Fibroblast of skin of left biceps (primary cell): ENCODE measurements around the gene MTHFD1L.
"Not testable (repeated sequence)": the region's sequence is repeated elsewhere in the genome, so short reads cannot be mapped to it uniquely, and the experiment has no call there.

Source experiments
- DNase-seq, 2 experiments: peaks; one replicate each; pipeline ENCODE4 v3.0.0-alpha.2; 2013; ENCODE audit warnings: low read depth in 2 of 2

MTHFD1L gene

DNA sequence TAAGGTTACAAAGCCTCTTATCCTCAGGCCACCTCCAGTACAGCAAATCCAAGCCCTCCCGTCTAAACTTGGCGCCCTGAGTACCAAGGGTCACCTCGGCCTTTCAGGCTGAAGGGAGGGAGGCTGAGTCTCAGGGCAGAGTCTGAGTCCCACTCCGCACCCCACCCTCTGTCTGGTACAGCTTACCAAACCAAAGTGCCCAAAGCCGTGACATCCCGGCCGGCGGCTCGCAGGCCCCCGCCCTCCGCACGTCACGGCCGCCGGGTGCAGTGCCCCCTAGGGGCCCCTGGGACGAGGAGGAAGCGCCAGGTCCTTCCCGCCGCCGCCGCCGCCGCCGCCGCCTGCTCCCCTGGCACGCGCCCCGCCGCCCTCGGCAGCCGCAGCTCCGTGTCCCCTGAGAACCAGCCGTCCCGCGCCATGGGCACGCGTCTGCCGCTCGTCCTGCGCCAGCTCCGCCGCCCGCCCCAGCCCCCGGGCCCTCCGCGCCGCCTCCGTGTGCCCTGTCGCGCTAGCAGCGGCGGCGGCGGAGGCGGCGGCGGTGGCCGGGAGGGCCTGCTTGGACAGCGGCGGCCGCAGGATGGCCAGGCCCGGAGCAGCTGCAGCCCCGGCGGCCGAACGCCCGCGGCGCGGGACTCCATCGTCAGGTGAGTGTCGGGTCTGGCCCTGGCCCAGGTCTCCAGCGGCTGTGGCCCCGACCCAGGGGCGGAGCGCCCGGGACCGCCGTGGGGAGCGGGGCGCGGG is at the start of gene MTHFD1L:
MTHFD1L (plus strand) TSS at position 297 of the 741 bp plus-strand sequence; CDS start at position 418, 121 bp downstream.
- peak in 1 of 2 experiments; percentile 62 for DNase-seq

DNA sequence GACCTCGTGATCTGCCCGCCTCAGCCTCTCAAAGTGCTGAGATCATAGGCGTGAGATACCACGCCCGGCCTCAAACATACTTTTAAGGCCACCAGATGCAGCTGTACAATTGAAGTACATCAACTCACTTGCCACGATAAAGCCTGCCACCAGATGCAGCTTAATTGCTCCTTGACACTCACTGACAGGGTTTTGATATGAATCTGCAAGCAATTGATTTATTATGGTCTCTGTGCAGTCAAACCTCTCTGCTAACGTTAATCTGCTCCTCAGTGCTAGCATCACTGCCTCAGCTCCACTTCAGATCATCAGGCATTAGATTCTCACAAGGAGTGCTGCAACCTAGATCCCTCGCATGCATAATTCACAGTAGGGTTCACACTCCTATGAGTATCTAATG is 48.9 kb upstream of the MTHFD1L start:
- DNase-seq = not testable (repeated sequence)

DNA sequence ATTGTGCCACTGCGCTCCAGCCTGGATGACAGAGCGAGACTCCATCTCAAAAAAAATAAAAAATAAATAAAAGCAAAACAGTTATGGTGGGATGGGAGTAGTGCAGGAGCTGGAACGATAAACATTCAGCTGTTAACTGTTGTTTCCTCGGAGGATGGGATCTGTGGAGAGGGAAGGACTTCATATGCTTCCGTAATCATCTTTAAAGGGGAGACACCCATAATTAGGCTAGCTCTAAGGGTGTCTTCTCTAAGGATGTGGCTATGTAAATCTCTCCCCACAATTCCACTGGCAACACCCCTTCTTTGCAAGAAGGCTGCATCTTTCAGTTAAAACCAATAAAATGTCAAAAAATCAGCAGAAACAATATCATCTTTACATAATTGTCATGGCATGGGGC is 42.6 kb upstream of the MTHFD1L start:
- no peak for DNase-seq

DNA sequence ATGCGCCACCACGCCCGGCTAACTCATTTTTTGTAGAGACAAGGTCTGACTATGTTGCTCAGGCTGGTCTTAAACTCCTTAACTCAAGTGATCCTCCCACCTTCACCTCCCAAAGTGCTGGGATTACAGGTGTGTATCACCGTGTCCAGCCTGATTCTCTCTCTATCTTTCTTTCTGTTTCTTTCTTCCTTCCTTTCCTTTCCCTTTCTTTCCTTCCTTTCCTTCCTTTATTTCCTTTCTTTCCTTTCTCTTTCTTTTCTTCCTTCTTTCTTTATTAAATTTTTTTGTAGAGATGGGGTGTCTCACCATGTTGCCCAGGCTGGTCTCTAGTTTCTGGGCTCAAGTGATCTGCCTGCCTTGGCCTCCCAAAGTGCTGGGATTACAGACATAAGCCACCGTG is 38.7 kb upstream of the MTHFD1L start:
- no peak for DNase-seq

DNA sequence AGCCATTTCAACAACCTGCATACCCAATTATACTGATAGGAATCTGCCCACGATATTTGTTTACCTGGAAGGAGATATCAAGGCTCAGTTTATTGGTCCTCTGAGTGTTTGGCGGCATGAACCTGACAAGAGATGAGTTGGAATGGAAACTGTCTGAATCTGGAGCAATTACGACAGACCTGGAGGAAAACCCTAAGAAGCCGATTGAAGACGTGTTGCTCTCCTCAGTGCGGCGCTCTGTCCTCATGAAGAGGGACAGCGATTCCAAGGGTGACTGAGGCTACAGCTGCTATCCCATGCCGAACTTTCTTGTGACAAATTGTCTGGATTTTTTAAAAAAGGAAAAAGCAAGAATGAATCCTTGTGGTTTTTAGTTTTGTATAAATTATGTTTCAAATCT is 37.4 kb upstream of the MTHFD1L start:
- DNase-seq = not testable (repeated sequence)

DNA sequence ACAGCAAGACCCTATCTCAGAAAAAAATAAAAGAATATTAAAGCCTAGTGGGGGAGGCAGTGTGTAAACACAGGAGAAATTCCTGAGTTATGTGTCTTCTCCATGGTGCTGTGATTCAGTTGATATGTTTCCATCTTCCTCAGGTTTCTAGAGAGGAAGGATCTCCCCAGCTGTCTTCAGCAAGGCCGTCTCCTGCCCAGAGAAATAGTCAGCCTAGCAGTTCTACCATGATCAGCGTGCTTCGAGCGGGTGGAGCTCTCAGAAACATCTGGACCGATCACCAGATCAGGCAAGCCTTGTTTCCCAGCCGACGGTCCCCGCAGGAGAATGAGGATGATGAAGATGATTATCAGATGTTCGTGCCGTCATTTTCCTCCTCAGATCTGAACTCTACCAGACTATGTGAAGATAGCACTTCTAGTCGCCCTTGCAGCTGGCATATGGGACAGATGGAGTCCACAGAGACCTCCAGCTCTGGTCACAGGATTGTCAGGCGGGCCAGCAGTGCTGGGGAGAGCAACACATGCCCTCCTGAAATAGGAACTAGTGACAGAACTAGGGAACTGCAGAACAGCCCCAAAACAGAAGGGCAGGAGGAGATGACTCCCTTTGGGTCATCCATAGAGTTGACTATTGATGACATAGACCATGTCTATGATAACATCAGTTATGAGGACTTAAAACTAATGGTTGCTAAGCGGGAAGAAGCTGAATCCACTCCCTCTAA is 34.9 kb upstream of the MTHFD1L start:
- peak; percentile 19 to 30 for DNase-seq

DNA sequence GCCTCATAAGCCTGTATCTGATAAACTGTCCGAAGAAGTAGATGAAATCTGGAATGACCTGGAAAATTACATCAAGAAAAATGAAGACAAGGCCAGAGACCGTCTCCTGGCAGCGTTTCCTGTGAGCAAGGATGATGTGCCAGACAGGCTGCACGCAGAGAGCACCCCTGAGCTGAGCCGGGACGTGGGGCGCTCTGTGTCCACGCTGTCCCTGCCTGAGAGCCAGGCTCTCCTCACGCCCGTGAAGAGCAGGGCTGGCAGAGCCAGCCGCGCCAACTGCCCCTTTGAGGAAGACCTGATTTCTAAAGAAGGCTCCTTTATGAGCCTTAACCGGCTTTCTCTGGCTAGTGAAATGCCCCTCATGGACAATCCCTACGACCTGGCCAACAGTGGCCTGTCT is 33.9 kb upstream of the MTHFD1L start:
- DNase-seq = no peak

DNA sequence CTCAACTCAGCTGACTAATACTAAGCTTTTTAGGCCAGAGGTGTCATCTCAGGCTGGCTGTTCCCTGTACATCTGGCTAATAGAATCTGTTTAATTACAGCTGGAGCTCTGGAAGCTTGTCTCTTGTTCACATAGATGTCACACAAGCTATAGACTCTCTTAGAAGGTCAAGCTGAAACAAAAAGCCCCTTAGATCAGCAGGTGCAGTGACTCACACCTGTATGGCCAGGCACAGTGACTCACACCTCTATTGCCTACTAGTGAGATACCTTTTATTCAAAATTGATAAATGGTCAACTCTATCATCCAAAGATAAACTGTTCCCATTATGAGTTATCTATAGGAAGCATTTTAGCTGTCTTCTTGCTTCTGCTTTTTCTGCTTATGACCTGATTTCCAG is 29.9 kb upstream of the MTHFD1L start:
- no peak for DNase-seq

DNA sequence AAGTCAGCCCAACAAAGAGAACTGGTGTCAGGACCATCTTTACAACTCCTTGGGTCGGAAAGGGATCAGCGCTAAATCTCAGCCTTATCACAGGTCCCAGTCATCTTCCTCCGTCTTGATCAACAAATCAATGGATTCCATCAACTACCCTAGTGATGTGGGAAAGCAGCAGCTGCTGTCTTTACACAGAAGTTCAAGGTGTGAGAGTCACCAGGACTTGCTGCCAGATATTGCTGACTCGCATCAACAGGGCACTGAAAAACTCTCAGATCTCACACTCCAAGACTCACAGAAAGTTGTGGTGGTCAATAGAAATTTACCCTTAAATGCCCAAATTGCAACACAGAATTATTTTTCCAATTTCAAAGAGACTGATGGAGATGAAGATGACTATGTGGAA is 25.3 kb upstream of the MTHFD1L start:
- no peak for DNase-seq

DNA sequence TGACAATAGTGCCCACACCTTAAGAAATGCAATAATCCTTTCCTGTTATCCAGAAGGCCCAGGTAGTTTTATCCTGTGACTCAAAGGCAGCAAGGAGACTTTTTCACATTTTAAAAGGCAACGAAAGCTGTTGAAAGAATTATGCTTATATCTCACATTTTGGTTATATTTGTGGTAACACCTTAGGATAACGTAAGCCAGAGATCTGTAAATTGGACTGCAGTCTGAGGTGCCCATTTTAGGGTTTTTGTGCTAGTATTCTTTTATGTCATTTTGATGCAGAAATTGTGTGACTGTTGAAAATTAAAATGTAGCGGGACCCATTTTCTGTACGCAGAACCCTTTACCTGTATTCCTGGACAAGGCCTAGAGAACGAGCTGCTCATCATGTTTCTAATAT is 24.3 kb upstream of the MTHFD1L start:
- no peak for DNase-seq

DNA sequence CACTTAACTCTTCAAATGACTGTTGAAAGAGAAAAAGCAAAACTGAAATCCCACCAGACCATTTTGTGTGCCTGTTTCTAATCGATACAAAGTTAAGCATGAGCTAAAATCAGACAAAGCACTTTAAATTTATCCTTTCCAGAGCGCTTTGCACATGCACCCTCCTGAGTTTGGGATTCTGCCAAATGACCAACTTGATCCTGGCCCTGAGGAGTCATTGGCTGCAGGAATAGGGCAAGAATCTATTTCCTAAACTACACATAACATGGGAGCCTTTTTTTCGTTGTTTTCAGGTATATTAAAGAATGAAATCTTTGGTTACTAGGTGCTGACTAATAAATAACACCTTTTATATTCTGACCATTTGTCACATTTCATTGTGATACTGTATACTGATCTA is 23.8 kb upstream of the MTHFD1L start:
- no peak for DNase-seq

DNA sequence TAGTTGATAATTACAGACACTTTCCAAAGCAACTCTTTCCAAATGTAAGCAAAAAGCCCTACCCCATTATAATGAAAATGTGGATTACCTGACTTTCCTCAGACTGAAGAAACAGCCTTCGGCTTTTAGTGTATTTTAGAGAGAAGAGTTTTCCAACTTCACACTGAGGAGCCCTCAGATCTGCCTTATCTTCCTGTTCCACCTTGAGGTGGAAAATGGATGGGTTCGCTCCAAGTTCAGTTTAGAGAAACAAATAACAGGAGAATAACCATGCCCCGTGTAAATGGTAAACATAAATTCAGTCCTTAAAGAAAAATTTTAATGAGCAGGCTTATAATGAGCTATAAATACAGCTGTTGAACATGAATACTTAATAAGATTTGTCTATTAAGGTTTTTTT is 21.1 kb upstream of the MTHFD1L start:
- DNase-seq = no peak

DNA sequence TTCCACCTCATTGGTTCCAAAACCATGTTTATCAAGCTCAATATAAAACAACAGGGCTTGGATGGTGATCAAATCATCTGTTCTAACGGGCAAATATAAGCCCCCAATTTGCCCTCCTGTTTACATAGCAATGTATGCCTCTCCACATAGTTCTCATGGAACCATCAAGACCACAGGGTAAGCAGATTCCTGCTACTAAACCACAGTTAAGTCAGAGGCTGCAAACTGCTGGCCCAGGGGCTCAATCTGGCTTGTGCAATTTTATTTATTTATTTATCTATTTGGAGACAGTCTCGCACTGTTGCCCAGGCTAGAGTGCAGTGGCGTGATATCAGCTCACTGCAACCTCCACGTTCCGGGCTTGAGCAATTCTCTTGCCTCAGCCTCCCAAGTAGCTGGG is 18.9 kb upstream of the MTHFD1L start:
- no peak for DNase-seq

DNA sequence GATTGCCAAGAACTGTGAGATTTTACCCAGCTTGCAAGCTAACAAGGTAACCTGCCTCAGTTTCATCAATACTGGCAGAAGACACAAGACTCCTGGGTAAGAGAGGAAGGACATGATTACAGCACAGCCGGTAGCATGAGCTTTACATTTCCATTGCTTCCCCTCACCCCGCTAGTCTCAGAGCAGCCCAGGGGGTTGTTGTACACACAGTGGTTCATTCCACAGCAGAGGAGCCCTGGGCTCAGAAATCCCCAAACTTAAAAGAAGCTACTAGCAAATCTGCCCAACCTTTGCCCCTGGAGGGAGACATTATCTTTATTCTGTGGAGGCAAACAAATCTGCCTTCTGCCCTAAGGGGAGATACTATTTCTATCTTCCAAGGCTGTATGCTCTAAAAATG is 17.1 kb upstream of the MTHFD1L start:
- no peak for DNase-seq

DNA sequence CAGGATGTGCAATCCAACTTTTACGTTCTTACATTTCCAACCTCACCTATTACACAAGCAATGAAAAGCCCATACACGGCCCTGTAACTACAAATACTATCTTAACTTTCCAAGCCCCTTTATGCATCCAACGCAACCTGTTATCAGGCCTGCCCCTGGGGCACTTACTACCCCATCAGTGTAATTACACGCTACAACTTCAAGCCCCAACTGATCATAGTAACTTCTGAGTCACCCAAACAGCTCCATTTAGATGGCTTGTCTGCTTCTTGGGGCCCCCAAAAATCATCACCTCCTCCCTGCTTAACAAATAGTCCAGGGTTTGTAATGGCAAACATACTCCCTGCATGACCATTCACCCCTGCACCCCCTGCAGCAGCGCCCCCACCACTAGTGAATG is 11.1 kb upstream of the MTHFD1L start:
- DNase-seq = not testable (repeated sequence)

DNA sequence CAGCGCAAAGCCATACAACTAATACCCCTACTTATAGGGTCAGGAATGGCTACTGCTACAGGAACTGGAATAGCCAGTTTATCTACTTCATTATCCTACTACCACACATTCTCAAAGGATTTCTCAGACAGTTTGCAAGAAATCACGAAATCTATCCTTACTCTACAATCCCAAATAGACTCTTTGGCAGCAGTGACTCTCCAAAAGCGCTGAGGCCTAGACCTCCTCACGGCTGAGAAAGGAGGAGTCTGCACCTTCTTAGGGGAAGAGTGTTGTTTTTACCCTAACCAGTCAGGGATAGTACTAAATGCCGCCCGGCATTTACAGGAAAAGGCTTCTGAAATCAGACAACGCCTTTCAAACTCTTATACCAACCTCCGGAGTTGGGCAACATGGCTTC is 10.3 kb upstream of the MTHFD1L start:
- not testable (repeated sequence) for DNase-seq

DNA sequence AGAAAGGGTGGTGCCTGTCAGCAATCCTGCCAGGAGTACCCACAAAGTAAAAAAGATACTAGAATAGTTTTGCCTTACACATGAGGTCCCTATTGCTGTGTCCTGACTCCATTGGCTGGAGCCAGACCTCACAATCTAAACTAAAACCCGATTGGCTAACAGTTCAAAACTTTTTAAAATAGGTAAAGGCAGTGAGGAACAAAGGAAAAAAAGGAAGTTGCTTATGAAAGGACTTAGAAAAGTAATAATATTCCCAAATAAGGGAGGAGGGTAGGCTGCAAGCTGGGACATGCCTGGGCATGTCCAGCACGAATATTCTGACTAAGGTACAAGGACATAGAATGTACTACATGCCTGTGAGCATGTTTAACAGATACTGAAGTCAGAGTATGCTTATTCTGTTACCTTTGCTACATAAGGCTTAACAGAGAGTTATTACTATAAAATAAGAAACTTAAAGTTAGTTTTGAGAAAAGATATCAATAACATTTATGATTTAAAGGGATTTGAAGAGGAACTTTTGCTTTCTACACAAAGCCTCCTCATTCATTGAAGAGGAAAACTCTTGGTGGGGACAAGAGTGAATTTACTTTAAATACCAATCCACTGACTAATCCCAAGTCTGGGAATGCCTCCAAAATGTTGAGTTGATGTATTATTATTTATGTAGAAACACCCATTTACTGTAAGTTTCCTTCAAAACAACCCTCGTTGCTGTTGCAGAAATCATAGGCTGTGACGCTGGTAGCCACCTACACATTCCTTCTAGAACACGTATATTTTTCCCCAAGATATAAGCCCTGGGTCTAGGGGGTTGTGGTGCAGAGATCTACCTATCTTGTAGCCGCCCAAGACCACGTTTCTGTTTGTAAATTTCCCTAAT is 8.2 kb upstream of the MTHFD1L start:
- peak; percentile 97 to 98 for DNase-seq

DNA sequence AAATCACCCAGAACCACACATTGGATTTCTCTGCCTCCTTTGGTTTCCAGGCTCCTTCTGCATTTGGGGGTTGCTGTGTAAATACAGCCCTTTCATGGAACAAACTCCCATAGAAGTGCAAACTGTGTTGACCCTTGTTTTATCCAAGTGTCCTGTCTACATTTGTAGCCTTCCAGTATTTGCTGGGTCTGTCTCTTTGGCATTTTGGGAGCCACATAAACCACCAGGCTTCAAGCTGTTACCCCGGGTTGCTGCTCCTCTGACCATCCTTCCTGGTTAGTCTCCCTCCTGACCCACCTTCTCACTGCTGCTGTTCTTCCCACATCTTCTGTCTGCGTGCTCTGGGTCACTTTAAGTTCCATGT is 7.6 kb upstream of the MTHFD1L start:
- DNase-seq = no peak

DNA sequence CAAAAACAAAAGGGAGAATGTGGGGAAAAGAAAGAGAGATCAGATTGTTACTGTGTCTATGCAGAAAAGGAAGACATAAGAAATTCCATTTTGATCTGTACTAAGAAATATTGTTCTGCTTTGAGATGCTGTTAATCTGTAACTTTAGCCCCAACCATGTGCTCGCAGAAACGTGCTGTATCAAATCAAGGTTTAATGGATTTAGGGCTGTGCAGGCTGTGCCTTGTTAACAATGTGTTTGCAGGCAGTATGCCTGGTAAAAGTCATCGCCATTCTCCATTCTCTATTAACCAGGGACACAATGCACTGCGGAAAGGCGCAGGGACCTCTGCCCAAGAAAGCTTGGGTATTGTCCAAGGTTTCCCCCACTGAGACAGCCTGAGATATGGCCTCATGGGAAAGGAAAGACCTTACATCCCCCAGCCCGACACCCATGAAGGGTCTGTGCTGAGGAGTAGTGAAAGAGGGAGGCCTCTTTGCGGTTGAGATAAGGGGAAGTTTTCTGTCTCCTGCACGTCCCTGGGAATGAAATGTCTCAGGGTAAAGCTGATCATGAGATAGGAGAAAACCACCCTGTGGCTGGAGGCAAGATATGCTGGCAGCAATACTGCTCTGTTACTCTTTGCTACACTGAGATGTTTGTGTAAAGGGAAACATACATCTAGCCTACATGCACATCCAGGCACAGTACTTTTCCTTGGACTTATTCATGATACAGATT is 3.9 kb upstream of the MTHFD1L start:
- not testable (repeated sequence) for DNase-seq

DNA sequence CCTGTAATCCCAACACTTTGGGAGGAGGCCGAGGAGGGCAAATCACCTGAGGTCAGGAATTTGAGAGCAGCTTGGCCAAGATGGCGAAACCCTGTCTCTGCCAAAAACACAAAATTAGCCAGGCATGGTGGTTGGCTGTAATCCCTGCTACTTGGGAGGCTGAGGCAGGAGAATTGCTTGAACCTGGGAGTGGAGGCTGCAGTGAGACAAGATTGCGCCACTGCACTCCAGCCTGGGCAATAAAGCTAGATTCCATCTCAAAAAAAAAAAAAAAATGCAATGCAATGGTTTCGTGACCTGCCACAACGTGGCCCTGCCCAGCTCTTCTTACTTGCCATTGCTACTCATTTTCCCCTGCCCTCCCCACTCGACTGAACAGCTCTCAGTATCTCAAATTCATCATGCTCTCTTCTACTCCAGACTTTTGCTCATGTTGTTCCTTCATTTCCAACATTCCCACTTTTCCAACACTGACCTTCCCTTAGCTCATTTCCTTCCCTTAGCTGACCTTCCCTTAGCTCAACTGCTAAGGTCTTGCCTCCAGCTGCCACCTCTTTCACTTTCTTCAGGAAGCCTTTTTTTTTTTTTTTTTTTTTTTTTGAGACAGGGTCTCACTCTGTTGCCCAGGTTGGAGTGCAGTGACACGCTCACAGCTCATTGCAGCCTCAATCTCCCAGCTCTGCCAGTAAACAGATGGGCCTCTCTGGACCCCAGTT is 2.1 kb upstream of the MTHFD1L start:
- no peak for DNase-seq

DNA sequence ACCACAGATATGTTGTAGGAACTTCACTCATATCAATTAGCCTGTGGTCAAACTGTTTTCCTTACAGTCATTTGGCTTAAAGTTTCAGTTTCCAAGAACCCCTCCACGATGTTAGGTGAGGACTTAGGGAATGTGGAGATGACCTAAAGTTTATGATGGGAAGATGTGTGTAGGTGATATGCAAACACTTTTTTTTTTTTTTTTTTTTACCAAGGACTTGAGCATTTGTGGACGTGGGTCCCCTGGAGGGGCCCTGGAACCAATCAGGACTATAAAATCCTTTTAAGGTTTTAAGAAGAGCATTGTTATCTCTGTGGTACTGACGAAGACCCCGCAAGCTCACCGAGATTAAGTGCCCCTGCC is 478 bp upstream of the MTHFD1L start:
- DNase-seq = no peak
